Kidney (tissue), 14 donors: ENCODE data around the gene NDUFV3. TPM values are rescaled to one million over a fixed set of nuclear protein-coding genes. Genes with fewer than 3 reads are reported as not detected.

Experiments
- DNase-seq, 5 donors: peaks; one replicate each; pipeline ENCODE4 v3.0.0-alpha.2; 2013 to 2020
- FAIRE-seq: peaks from 2 replicates; lab custom pipeline; 2012; peaks lifted over from hg19 to GRCh38; lab: Jason Lieb, UNC
- H3K27ac ChIP-seq, 2 donors: one replicate each; pipeline ENCODE4 v1.7.0; 2013; ENCODE audit warnings: low read depth in 2 of 2, low read length in 2 of 2, inconsistent platforms in 1 of 2
- H3K27me3 ChIP-seq: one replicate; pipeline ENCODE4 v1.7.1; 2013; ENCODE audit warnings: low read length, inconsistent platforms; ENCODE audit not compliant: control insufficient read depth, insufficient read depth
- H3K36me3 ChIP-seq, 3 donors: one replicate each; pipeline versions ENCODE4 v1.7.0 to v1.7.1; 2013; ENCODE audit warnings: low read length in 3 of 3, control low read depth in 1 of 3, inconsistent platforms in 1 of 3; ENCODE audit not compliant: insufficient read depth in 3 of 3, control insufficient read depth in 2 of 3
- H3K4me1 ChIP-seq, 3 donors: one replicate each; pipeline versions ENCODE4 v1.7.0 to v1.7.1; 2013; ENCODE audit warnings: low read length in 3 of 3, inconsistent platforms in 1 of 3, low read depth in 1 of 3; ENCODE audit not compliant: control insufficient read depth in 2 of 3, insufficient read depth in 2 of 3
- H3K4me3 ChIP-seq, 3 donors: one replicate each; pipeline versions ENCODE4 v1.7.0 to v1.8.1; 2013; ENCODE audit warnings: low read length in 3 of 3, control low read depth in 1 of 3, inconsistent platforms in 1 of 3
- H3K9ac ChIP-seq, 3 donors: one replicate each; pipeline versions ENCODE4 v1.7.0 to v1.7.1; 2013; ENCODE audit warnings: low read length in 3 of 3, control low read depth in 1 of 3, inconsistent platforms in 1 of 3
- H3K9me3 ChIP-seq, 3 donors: one replicate each; pipeline versions ENCODE4 v1.7.0 to v1.7.1; 2013; ENCODE audit warnings: low read length in 3 of 3, control low read depth in 1 of 3, inconsistent platforms in 1 of 3; ENCODE audit not compliant: control insufficient read depth in 2 of 3, insufficient read depth in 1 of 3
- CTCF ChIP-seq: IDR thresholded peaks from 3 replicates; pipeline ENCODE4 v1.5.1; 2012; ENCODE audit warnings: mild to moderate bottlenecking, moderate library complexity, borderline replicate concordance; ENCODE audit not compliant: insufficient read depth; ENCODE audit errors: extremely low read depth
- intact Hi-C: fragments of 100-400 bp; cut with DNase I; formaldehyde crosslinking; loops from one replicate; pipeline ENCODE4 v1.11.1; 2022
- polyA plus RNA-seq: library from polyadenylated mRNA; stranded (reverse); fragments of 350-450 nt; fragmentation: Illumina TruSeq; extraction: RNeasy Lipid Tissue Mini Kit (QIAGEN cat#74804); gene quantifications from one replicate; pipeline ENCODE4 v1.2.3, GENCODE V29; 2014; ENCODE audit warnings: low read depth, low replicate concordance; ENCODE audit not compliant: insufficient read depth
- total RNA-seq: library from RNA; stranded (reverse); fragmentation: NEBNext Ultra II Directional; extraction: Animal tissue kit (Norgen Biotek cat#: 25700); gene quantifications from one replicate; pipeline ENCODE4 v1.2.1, GENCODE V29; 2021
- donor health status: control.
- donor health status: control.
- donor health status: control.
- donor health status: control.
- donor health status: control.
- donor health status: DM: yes; HTN: yes; CAD: no.
- donor health status: Normal renal cell carcinoma (clear cell type).

The NDUFV3 gene
- total and polyA plus RNA-seq, 2 donors from 2014 or later, result 29.6 to 37.0 TPM

GRCh38 chr21:42854246-42855010 is 38.7 kb upstream of the NDUFV3 start:
- intact Hi-C loops, result no loop called here
- no peak for TF ChIP-seq CTCF
- Histone ChIP-seq H3K27ac (no peak overlapping the region), H3K9ac (no peak overlapping the region), H3K9me3 (no peaks in the 10 kb centered on the region), H3K36me3 (peaks cover 5 to 36% (median 22%) of the 10 kb centered on the region in 3 donors), H3K4me3 (no peak overlapping the region), H3K4me1 (no peaks in the 10 kb centered on the region), H3K27me3 (no peaks in the 10 kb centered on the region)
- DNase-seq (no peak), FAIRE-seq (no peak)

- Histone ChIP-seq H3K4me3 (no peak overlapping the region), H3K27me3 (no peaks in the 10 kb centered on the region), H3K9me3 (no peaks in the 10 kb centered on the region), H3K27ac (no peak overlapping the region), H3K36me3 (peaks cover 5 to 31% (median 22%) of the 10 kb centered on the region in 3 donors), H3K9ac (no peak overlapping the region), H3K4me1 (no peaks in the 10 kb centered on the region)
- FAIRE-seq (no peak), DNase-seq (peak in 1 of 5 donors; percentile 25)
- intact Hi-C loops, result no loop called here
- no peak for TF ChIP-seq CTCF
Measured at GRCh38 chr21:42855171-42855936, 37.8 kb upstream of the NDUFV3 start.

- H3K4me3 ChIP-seq, result no peak overlapping the region
- peaks cover 5 to 31% (median 22%) of the 10 kb centered on the region in 3 donors for H3K36me3 ChIP-seq
- no peak overlapping the region for H3K27ac ChIP-seq
- intact Hi-C loops, result no loop called here
- no peaks in the 10 kb centered on the region for H3K9me3 ChIP-seq
- no peak overlapping the region for H3K9ac ChIP-seq
- no peaks in the 10 kb centered on the region for H3K27me3 ChIP-seq
- no peaks in the 10 kb centered on the region for H3K4me1 ChIP-seq
- TF ChIP-seq CTCF, result no peak
- no peak for DNase-seq
- no peak for FAIRE-seq
Measured at GRCh38 chr21:42855937-42856335, 37.2 kb upstream of the NDUFV3 start.
